ENCODE results near the gene PHOSPHO1.

The PHOSPHO1 gene

DNA sequence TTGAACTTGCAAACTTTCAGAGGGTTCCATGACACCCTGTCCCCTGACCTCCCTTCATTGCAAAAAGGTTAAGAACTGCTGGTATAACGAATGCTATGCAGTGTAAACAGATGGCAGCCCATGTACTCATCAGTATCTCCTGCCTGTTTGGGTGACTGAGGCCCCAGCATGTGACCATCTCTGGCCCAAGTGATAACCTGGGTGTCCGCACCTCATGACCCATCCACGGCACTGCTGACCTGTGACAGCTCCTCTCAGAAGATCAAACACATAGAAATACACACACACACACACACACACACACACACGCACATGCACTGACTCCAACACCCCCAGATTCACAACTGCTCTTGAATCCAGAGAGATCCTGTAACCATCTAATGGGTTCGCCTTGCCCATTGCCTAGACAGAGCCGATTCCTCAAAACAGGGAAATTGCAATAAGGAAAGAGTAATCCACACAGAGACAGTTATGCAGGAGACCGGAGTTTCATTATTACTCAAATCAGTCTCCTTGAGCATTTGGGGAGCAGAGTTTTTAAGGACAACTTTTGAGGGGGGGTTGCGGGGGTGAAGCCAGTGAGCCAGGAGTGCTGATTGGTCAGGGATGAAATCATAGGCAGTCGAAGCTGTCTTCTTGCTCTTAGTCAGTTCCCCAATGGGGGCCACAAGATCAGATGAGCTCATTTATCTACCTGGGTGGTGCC is 11.3 kb upstream of the PHOSPHO1 start:
- no peak for DNase-seq

DNA sequence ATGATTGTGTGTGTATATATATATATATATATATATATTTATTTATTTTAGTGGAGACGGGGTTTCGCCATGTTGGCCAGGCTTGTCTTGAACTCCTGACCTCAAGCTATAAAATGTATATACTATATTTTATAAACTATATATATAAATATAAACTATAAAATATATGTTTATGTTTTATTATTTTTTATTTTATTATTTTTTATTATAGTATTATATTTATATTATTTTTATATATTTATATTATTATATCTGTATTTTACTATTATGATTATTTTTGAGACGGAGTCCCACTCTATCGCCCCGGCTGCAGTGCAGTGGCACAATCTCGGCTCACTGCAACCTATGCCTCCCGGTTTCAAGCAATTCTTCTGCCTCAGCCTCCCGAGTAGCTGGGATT is 10.5 kb upstream of the PHOSPHO1 start:
- no peak for DNase-seq

DNA sequence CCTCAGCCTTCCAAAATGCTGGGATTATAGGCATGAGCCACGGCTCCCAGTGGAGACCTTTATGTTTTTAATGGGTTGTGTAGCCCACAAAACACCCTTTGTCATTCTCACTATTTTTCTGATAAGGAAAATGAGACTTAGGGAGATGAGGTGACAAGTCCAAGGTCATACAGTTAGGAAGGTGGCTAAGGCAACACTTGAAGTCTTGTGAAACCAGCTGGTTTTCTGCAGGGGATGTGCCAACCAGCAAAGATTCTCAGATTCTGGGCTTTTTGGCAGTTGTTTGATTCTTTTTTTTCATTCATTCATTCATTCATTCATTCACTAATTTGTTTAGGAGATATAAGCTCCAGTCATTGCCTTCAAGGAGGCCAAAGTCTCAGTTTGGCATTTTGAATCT is 10.0 kb upstream of the PHOSPHO1 start:
- no peak for DNase-seq

DNA sequence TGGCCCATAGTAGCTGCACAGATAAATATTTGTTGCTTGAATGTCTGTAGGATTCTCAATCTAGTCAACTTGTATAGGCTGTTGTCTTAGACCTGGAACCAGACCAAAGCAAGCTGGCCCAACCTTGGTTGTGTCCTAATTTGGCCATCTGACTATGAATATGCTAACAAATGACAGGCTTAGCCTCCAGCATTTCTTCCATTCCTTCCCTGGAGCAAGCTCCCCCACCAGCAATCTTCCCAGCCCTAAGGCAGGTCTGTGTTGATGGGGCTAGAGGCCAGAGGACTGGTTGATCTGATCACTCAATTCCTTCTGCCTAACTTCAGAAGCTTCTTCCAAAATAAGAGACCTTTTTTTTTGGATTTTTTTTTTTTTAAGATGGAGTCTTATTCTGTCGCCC is 9.4 kb upstream of the PHOSPHO1 start:
- DNase-seq, result no peak

DNA sequence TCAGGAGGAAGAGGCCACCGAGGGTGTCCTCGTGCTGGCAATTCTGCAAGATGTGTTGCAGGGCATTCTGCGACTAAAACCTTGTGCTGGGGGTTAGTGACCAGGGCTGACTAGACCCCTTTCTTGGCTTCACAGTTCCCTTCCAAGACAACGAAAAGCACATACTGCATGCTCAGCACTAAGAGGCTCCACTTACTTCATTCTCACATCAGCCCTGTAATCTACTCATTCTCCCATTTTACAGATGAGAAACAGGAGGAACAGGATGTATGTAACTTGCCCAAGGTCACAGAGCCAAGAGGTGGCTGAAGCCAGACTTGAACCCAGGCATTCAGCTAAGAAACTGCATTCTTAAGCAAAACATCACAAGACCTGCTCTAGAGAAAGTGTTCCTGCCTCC is 5.3 kb upstream of the PHOSPHO1 start:
- no peak for DNase-seq

DNA sequence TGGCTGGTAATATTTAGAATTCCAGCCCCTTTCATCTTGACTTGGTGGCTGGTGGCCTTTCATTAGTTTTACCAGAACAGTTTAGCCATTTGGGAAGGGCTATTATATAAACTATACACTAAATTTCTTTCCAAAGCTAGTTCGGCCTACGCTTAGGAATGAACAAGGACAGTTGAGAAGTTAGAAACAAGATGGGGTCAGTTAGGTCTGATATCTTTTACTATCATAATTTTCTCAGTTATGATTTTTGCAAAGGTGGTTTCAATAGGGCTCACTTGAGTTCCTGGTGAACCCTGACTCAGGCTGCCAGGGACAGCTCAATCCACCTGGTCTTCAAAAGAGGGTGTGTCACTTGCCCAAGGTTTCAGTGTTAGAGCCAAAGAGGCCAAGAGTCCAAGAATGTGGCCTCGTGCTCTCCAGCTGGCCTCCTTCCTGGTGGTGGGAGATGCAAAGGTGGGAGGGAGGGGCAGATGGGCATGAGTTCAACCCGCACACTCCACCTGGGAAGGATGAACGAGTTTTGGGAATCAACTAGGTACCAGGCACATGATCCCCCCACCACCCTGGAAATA is 4.0 kb upstream of the PHOSPHO1 start:
- no peak for DNase-seq

DNA sequence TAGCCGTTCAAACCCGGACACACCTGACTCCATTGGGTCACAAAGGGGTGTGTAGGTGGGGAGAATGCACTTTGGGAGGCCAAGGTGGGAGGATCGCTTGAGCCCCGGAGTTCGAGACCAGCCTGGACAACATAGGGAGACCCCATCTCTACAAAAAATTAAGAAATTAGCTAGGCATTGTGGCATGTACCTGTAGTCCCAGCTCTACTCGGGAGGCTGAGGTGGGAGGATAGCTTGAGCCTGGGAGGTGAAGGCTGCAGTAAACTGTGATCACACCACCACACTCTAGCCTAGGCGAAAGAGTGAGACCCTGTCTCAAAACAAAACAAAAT is 942 bp upstream of the PHOSPHO1 start:
- no peak for DNase-seq

DNA sequence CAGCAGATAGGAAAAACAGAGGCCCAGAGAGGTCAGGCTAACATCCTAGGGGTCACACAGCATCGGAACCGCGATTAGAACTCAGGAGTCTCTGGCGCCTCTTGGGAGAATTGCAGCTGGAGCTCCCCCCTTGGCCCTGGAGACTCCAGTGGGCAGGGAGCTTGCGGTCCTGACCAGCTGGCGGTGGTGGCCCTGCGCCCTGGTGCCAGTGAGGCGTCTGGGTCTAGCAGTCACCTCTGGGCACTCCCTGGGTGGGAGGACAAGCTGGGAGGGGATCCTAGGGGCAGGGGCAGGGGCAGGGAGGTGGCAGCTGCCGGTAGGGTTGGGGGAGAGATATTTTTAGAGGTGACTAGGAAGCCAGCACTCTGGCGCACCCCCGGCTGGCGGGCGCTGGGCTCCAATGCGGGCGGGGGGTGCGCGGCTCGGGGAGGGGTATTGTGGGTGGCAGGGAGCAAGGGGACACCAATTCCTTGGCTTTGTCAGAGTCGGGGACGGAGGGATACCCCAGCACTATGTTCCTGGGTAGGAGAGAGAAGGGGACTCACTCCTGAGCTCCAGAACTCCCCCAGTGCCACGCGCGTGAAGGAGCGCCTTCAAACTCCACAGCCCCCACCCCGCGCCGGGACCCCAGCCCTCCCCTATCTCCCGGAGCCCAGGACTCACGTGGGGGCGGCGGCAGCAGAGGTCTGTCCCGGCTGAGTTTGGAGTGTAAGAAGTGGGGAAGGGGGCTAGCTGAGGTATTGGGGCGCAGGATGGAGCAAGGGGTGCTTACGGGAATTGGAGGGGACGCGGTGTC is 584 bp downstream of the PHOSPHO1 start:
- DNase-seq, result no peak

DNA sequence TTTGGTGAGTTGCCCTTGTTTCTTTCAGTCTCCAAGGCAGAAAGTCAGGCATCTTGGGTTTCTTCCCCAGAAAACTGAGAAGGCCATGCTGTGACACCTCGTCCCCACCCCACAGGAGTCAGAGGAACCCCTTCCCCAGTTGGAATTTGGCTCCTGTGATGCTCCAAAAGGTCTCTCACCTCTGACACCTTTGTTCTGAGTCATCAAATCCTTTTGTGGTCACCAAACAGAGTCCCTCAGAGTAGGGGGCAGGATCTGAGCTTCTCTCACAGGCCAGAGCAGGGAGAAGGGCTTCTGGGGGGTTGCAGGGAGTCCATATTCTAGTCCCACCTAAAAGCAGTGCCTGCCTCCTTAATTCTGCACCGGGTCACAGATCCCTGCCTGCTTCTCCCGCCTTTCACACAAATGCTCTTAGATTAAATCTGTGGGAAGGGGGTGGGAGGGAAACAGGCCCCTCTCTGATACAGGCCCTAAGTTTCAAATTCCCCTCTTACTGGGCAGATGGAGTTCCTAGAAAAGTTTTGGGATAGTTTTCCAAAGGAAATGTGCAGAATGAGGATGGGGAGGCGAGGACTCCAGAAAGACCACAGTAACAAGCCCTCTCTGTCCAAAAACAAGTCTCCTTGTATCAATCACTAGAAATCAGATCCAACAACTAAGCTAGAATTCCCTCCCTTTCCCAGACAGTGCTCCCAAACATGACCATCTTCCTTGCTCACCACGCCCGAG is 1.3 kb downstream of the PHOSPHO1 start:
- DNase-seq, result no peak

DNA sequence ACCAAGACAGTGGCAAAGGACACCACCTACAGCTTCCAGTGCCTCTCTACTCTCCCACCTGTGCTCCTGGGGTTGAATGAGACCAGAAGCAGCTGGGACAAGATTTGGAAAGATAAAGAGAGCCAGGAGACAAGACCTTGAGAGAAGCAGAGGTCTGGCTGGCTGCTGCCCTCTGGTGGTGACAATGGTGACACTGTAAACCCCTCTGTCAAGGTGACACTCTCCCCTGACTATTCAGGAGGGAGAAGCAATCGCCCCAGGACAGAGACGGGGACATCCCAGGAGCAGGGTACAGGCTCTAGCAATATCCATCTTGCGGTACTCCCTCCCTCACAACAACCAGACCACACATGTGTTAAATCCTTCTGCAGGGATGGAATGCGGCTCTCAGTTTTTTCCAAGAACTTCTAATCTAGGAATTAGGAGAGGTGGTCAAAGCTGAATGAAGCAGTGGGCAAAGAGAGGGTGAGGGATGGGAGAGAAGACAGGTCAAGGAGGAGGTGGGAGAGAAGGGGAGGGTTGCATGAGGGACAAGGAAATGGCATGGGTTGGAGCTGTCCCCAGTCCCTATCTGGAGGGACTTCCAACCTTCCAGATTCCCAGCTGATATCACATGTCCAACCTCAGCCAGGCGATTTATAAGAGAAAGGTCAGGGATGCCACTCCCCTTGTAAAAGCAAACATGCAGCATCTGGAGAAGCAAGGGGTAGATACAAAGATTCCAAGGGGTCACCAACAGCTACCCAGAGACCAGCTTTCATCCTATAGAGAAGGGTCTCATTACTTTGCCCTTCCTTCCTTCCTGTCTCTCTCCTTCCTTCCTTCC is 2.9 kb downstream of the PHOSPHO1 start:
- peak; percentile 58 for DNase-seq

DNA sequence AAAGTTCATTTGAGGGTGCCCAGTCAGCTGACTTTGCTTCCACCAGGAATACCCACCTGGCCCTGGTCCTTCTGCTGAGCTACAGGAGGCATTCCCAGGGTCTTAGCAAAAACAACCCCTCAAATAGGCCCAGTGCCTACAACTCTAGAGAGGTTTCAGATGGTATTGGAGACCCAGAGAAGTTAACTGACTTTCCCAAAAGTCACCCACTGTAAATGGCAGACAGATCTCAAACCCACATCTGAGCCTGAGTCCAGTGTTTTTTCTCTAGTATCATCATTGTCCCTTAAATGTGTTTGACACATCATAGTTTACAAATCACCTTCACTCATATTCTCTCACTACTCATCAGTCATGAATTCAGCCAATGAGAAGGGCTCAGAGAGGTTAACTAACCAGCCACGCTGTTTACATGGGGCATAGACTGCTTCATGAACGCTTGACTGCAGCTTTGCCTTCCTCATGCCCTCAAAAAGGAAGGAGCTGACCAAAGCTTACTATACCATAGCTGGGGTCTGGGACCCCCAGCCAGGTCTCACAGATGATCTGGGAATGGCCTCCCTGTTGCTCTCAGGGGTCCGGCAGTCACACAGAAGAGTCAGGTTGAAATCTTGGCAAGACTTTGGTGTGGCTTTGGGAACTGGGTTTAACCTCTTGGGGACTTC is 3.7 kb downstream of the PHOSPHO1 start:
- no peak for DNase-seq

DNA sequence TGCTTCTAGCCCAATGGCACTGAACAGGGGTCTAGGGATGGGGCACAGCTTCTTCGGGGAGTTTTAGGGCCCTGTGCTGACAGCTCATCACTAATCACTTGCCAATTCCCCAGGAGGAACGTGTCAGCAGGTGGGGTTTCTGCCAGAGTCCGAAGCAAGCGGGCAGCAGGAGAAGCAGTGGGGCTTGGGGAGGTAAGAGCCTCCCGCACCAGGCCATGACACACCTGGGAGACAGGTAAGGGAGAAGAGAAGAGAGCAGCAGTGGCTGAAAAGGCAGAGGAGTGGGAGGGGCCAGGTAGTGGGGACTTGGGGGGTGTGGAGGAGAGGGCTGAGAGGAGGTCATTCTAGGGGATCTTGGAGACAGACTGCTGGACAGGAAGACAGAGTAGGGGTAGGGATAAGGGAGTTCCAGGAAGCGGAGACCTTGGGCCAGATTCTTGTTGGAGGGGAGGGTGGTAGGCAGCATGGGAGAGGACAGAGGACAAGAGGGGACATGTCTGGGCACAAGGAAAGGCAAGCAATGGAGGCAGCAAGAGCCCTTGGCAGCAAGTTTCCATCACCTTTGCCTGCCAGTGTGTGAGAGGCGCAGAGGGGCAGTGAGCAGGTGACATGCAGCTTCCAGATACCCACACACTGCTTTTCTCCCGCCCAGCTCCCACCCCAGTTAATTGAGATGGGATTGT is 4.9 kb downstream of the PHOSPHO1 start:
- no peak for DNase-seq

DNA sequence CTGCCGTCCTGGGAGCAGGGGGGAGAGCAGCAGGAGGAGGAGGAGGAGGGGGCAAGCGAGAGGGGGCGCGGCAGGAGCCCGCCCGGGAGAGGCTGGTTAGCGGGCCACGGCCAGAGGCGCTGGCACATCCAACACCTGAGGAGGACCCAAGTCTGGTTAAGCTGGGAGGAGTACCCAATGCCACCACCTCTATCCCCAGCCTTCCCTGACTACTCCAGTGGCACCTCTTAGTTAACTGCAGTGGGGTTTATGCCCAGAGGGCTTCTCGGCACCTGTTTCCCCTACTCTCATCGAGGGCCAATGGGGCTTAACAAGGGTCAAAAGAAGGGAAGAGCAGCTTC is 5.6 kb downstream of the PHOSPHO1 start:
- no peak for DNase-seq

DNA sequence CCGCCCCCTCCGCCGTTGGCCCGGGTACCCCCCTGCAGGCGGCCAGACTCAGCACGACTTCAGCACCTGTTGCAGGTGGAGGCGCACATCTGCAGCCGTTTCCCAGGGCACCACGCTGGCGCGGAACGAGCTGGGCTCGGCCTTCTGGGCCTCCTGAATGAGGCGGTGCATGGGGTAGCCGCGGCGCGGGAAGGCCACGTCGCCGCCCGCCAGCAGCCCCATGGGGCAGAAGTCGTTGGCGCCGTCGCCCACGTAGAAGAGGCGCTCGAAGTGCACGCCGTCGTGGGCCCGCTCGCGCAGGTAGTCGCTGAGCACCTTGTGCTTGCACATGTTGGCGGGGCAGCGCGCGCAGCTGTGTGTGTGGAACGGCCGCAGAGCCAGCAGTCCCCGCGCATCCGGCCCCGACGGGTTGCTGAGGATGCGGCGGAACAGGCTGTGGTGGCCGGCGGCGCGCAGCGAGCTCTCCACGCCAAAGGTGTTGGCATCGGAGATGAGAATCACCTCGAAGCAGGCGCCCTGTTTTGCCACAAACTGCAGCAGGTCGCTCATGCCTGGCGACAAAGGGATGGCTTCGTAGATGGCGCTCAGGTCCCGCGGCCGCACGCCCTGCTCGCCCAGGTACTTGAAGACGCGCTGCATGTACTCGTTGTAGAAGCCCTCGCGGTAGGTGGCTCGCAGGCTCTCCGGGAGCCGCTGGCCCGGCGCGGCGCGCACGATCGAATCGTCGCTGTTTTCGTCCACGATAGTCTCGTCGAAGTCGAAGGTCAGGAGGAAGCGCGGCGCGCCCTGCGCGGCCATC is 6.2 kb downstream of the PHOSPHO1 start:
- no peak for DNase-seq

DNA sequence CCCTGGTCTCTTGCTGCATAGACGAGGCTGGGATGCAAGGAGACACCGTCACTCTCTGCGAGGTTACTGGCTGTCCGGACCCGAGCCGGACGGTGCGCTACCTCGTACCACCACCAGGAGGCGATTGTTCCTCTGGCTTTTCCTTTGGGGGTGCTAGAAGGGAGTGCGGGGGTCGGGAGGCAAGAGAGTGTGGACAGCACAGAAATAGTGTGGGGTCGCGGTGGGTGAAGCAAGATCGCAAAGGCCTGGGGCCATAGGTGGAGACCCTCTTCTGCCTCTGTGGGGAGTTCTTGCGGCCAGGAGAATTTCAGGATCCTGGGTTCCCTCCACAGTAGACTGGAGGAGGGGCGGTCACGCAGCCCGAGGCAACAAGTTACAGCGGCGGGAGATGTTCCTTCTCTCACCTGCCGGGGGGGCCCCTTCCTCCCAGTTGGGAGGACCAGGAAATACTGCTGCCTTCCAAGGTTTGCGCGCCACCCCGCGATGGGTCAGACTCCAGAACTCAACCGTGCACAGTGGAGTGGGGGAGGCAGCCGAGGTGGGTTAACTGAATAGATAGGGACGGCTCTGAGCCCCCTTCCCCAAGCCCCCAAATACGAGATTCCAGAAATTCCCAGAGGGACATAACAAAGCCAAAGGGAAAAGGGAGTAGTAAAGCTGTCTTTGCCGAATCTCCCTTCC is 6.9 kb downstream of the PHOSPHO1 start:
- DNase-seq, result peak; percentile 60

DNA sequence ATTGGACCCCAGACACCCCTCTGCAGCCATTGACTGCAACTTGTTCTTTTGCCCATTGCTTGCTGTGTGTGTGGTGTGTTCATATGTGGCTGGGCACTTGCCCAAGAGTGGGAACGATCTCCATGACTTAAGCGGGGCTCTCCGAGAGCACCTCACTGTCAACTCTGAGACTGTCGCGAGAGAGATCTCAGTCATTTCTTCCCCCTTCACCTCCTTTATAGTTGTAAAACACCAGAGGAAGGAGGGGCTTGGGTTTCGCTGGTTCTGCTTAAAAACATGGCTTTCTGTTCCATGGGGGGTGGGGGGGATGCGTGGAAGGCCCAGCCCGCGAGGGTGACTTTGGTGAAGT is 7.4 kb downstream of the PHOSPHO1 start:
- DNase-seq, result no peak

DNA sequence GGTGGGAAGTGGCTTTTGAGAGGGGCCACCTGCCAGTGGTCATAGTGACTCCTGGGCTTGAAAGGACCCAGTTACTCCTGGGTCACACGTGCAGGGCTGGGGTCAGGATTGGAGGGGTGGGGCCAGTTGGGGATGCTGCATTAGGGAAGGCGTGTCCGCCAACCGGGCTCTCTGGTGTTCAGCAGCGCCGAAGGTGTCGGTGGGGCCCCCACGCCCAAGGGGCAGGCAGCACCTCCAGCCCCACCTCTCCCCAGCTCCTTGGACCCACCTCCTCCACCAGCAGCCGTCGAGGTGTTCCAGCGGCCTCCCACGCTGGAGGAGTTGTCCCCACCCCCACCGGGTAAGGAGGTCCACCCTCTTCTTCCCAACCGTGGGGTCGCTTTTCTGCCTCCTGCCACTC is 10.6 kb downstream of the PHOSPHO1 start:
- DNase-seq, result peak; percentile 55

DNA sequence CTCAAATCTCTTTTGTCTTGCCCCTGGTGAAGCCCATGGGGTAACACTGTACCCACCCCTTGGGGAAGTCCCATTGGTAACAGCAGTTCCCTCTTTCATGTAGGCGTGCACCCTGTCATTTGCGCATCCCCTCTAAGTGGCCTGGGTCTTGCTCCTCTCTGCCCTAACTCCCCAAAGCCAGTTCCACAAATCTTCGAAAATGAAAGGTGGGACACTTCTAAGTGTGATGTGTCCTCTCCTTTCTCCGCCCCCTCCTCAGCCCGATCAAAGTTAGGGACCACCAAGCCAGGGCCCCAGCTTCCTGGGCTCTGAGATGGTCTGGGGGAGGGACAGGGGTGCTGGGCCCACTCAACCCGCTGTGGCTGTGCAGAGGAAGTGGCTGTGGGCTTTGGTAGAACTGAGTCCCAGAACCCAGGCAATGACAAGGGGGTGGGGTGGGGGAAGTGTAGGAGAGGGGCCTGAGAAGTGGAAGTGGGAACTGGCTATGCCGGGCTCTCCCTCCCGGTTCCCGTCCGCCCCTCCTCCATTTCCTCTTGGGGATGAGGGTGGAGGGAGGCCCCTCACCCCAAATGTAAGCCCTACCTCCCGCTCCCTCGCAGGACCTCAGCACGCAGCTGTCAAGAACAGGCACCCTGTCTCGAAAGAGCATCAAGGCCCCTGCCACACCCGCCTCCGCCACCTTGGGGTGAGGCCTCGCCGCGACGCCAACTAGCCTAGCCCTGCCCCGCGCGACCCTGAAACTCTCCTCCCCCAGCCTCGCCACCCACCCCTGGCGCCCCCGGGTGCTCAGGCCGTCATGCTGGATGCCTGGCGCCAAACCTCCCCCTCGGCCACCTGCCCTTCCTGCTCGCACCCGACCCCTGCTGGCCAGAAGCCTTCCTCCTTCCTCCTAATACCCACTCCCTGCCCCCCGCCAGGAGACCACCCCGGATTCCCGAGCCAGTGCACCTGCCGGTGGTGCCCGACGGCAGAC is 11.4 kb downstream of the PHOSPHO1 start:
- DNase-seq, result peak; percentile 51

Data from left hindlimb (tissue), 1 donor.